ENCODE measurements around the gene MIAT.

GRCh38 chr22:26631282-26631681, 26.1 kb upstream of the MIAT start:
- TF ChIP-seq RAD21 (CRISPR knock-in tag; IDR thresholded peaks at IDR 0.05) (no peak), CTCF (CRISPR knock-in tag; IDR thresholded peaks at IDR 0.05) (no peak), ATF4 (CRISPR knock-in tag; IDR thresholded peaks at IDR 0.05) (no peak), ZNF138 (CRISPR knock-in tag; IDR thresholded peaks at IDR 0.05; ENCODE audit: low read depth) (no peak), ZNF512 (CRISPR knock-in tag; IDR thresholded peaks at IDR 0.05) (no peak), SNAPC4 (CRISPR knock-in tag; IDR thresholded peaks at IDR 0.05) (no peak), GMEB2 (CRISPR knock-in tag; IDR thresholded peaks at IDR 0.05; ENCODE audit: low read depth) (no peak), ZNF317 (CRISPR knock-in tag; IDR thresholded peaks at IDR 0.05) (no peak), IRF2 (CRISPR knock-in tag; IDR thresholded peaks at IDR 0.05) (no peak), TAF1 (CRISPR knock-in tag; IDR thresholded peaks at IDR 0.05) (no peak), REST (IDR thresholded peaks at IDR 0.05; ENCODE audit: borderline replicate concordance in 1 of 2, low read depth in 1 of 2, low read length in 2 of 2) (no peak)
